Suprapubic skin (tissue), 4 donors: ENCODE results near the gene CLTB.

ENCODE experiments used
- CTCF ChIP-seq, 2 donors: fragments of 200-600 bp in 1 of 2; fragments of 450-650 bp in 1 of 2; sonication (generic) in 1 of 2; IDR thresholded peaks; one replicate each; pipeline ENCODE4 v1.5.1; 2016 to 2019; ENCODE audit warnings: antibody characterized with exemption in 2 of 2, mild to moderate bottlenecking in 1 of 2, moderate library complexity in 1 of 2
- EP300 ChIP-seq: sonication (generic); formaldehyde crosslinking; IDR thresholded peaks from one replicate; pipeline ENCODE4 v1.6.1; 2017; ENCODE audit warnings: antibody characterized with exemption
- POLR2A ChIP-seq, 2 donors: fragments of 450-650 bp; IDR thresholded peaks; one replicate each; pipeline ENCODE4 v1.6.1; 2017; ENCODE audit warnings: antibody characterized with exemption in 2 of 2, mild to moderate bottlenecking in 2 of 2, moderate library complexity in 2 of 2
- POLR2AphosphoS5 ChIP-seq, 3 donors: sonication (generic); formaldehyde crosslinking; IDR thresholded peaks; one replicate each; pipeline ENCODE4 v1.6.1; 2017; ENCODE audit warnings: antibody characterized with exemption in 3 of 3

GRCh38 chr5:176454724-176455394 is 38.5 kb upstream of the CLTB start:
- TF ChIP-seq CTCF (IDR thresholded peaks at IDR 0.05) (no peak), POLR2AphosphoS5 (IDR thresholded peaks at IDR 0.05) (no peak), POLR2A (IDR thresholded peaks at IDR 0.05) (no peak), EP300 (no peak)
